LNCaP clone FGC (cell line): Measurements from ENCODE around the gene FNDC3A.

Source experiments
- DNase-seq: peaks from one replicate; pipeline ENCODE4 v3.0.0-alpha.2; 2011; ENCODE audit warnings: low read depth
- H3K4me3 ChIP-seq: 2 replicates; pipeline ENCODE4 v1.5.1; 2011; ENCODE audit warnings: mild to moderate bottlenecking, low read depth, low read length, control low read depth
- TF ChIP-seq, protein P1 (sequence below): IDR thresholded peaks from 2 replicates; pipeline ENCODE4 v1.5.1; 2012; ENCODE audit warnings: mild to moderate bottlenecking; ENCODE audit not compliant: control insufficient read depth, insufficient read depth; ENCODE audit errors: extremely low read depth

FNDC3A gene, protein sequence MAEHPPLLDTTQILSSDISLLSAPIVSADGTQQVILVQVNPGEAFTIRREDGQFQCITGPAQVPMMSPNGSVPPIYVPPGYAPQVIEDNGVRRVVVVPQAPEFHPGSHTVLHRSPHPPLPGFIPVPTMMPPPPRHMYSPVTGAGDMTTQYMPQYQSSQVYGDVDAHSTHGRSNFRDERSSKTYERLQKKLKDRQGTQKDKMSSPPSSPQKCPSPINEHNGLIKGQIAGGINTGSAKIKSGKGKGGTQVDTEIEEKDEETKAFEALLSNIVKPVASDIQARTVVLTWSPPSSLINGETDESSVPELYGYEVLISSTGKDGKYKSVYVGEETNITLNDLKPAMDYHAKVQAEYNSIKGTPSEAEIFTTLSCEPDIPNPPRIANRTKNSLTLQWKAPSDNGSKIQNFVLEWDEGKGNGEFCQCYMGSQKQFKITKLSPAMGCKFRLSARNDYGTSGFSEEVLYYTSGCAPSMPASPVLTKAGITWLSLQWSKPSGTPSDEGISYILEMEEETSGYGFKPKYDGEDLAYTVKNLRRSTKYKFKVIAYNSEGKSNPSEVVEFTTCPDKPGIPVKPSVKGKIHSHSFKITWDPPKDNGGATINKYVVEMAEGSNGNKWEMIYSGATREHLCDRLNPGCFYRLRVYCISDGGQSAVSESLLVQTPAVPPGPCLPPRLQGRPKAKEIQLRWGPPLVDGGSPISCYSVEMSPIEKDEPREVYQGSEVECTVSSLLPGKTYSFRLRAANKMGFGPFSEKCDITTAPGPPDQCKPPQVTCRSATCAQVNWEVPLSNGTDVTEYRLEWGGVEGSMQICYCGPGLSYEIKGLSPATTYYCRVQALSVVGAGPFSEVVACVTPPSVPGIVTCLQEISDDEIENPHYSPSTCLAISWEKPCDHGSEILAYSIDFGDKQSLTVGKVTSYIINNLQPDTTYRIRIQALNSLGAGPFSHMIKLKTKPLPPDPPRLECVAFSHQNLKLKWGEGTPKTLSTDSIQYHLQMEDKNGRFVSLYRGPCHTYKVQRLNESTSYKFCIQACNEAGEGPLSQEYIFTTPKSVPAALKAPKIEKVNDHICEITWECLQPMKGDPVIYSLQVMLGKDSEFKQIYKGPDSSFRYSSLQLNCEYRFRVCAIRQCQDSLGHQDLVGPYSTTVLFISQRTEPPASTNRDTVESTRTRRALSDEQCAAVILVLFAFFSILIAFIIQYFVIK

DNA sequence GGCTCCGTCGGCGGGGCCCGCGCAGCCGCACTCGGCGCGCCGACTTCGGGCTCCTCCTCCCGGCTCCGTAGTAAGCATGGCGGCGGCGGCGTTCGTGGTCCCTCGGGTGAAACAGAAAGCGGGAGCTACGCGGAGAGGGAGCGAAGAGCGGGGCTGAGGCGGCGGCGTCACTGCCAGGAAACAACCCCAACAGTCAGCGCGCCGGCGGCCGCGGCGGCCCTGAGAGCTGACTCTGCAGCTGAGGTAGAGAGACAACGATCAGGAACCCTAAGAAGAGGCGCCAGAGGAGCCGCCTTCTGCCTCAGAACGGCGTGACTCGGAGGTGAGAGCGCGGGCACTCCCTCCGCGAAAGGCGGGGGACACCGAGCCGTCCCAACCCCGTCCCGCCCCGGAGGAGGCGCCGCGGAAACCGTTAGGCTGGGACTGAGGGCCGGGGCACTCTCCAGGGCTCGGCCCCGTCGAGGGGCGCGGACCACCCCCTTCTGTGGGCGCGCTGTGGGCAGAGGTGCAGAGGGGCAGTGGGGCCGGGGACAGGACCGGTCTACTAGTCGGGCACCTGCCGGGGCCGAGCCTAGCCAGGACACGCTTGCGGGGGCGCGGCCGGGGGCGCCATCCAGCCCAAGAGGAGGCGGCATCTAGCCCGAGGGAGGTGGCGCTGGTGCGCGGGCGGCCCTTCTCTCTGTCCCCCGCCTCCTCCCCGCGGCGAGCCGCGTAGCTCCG, at the start of gene FNDC3A:
FNDC3A (plus strand) TSS at position 57 of the 720 bp plus-strand sequence. CDS start 30,279 bp downstream, outside the sequence.
- DNase-seq, result no peak
- TF ChIP-seq, protein P1, sequence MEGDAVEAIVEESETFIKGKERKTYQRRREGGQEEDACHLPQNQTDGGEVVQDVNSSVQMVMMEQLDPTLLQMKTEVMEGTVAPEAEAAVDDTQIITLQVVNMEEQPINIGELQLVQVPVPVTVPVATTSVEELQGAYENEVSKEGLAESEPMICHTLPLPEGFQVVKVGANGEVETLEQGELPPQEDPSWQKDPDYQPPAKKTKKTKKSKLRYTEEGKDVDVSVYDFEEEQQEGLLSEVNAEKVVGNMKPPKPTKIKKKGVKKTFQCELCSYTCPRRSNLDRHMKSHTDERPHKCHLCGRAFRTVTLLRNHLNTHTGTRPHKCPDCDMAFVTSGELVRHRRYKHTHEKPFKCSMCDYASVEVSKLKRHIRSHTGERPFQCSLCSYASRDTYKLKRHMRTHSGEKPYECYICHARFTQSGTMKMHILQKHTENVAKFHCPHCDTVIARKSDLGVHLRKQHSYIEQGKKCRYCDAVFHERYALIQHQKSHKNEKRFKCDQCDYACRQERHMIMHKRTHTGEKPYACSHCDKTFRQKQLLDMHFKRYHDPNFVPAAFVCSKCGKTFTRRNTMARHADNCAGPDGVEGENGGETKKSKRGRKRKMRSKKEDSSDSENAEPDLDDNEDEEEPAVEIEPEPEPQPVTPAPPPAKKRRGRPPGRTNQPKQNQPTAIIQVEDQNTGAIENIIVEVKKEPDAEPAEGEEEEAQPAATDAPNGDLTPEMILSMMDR, result no peak

DNA sequence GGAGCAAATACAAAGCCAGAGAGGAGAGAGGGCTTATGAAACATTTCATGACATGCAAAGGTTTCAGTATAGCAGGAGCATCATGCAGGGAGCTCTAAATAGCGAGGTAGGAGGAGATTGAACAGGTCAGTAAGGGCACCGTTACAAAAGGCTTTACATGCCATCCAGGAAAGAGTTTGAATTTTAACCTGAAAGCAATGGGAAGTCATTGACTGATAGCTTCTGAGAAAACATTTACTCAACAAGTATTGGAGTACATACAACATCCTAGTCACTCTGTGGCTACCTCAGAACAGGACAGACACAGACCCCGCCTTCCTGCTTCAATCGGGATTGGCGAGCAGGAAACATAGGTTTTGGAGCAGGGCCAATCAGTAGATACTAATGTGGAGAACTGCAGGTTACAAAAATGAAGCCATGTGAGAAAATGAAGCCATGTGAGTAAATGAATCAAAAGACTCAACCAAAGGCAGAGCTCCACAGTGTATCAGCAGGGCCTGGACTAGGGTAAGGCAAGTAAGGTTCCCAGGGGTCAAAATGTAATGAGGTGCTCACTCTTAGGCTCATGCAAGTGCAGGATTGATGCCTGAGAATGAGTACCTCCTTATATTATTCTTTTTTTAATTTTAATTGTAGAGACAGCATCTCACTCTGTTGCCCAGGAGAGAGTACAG, 46.8 kb upstream of the FNDC3A start:
- no peak for DNase-seq
- TF ChIP-seq, protein P1, result no peak
- H3K4me3 ChIP-seq, result no peak overlapping the region

More for the DNA sequence above, at the start of gene FNDC3A:
- H3K4me3 ChIP-seq, result peak within 1 kb of the TSS; percentile 65

DNA sequence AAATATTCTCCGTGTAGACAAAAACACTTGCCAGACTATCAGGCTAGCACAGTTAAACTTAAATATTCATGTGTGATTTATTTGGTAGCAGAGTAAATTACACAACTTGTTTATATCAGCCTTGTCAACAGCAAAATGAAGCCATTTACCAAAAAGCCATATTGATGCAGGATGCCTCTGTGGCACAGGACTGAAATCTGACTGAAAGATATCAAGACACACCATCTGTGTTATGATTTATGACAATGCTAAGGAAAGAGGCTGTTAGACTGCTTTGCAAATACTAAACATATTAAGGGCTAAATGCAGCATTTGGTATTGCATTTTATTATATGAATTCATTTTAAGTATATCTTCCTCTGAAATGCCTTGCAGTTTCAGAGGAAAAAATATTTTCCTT, 44.8 kb upstream of the FNDC3A start:
- H3K4me3 ChIP-seq, result no peak overlapping the region
- no peak for DNase-seq
- TF ChIP-seq, protein P1, result no peak

DNA sequence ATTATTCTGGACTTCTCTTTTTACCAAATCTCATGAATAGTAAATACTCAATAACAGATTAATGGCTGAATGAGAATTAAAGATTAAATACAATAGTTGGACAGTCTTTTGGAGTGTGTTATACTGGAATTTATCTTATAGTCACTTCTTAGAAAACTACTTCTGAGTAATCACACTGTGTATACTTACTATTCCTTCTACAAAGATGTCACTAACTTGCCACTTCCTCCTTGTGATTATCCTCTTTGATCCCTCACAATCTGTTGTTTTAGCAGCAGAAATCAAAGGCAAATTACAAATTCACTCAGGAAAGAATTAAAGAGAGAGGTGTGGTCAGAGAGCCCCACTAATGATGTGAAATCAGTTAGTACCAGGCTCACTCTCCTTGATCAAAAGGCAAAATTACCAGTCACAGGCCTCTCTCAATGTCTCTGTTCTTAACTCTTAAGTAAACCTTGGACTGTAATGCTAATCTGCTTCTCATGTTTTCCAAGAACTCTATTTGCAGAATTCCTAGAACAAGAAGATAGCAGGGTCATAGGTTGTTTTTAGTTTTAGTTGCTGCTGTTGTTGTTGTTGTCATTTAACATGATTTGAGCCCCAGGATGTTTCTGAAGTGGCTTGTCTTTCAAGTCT, 37.3 kb upstream of the FNDC3A start:
- TF ChIP-seq, protein P1, result no peak
- no peak for DNase-seq
- H3K4me3 ChIP-seq, result no peak overlapping the region

DNA sequence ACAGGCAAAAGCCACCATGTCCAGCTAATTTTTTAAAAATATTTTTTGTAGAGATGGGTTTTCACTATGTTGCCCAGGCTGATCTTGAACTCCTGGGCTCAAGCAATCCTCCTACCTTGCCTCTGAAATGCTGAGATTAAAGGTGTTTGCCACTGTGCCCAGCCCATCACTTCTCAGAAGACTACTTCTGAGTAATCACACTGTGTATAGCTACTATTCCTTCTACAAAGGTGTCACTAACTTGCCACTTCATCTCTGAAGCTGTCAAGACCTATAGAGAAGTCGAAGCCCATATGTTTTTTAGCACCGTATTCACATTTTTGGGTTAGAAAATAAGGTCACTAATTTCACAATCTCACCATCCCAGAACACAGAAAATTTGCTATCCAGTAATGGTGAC, 36.0 kb upstream of the FNDC3A start:
- TF ChIP-seq, protein P1, result no peak
- DNase-seq, result no peak
- H3K4me3 ChIP-seq, result no peak overlapping the region
